SJSA1 (cell line): ENCODE measurements around the gene MRPS22. TPM values are rescaled to one million over a fixed set of nuclear protein-coding genes. Genes with fewer than 3 reads are reported as not detected.

Experiments used
- DNase-seq, 2 experiments: peaks; one replicate each; pipeline ENCODE4 v3.0.0-alpha.2; 2015 to 2020; ENCODE audit warnings: low spot score in 2 of 2, low read depth in 1 of 2
- H3K27ac ChIP-seq: fragments of 250-450 bp; sonication (Bioruptor Pico); 2 replicates; pipeline ENCODE4 v1.5.1; 2020; ENCODE audit warnings: mild to moderate bottlenecking, moderate library complexity
- H3K27me3 ChIP-seq: fragments of 250-450 bp; sonication (Bioruptor Pico); replicated peaks from 2 replicates; pipeline ENCODE4 v1.5.1; 2020; ENCODE audit warnings: mild to moderate bottlenecking, moderate library complexity
- H3K36me3 ChIP-seq: fragments of 250-450 bp; sonication (Bioruptor Pico); 2 replicates; pipeline ENCODE4 v1.5.1; 2020; ENCODE audit warnings: mild to moderate bottlenecking
- H3K4me1 ChIP-seq: fragments of 250-450 bp; sonication (Bioruptor Pico); replicated peaks from 2 replicates; pipeline ENCODE4 v1.6.1; 2021; ENCODE audit warnings: mild to moderate bottlenecking
- H3K4me3 ChIP-seq: fragments of 250-450 bp; sonication (Bioruptor Pico); 2 replicates; pipeline ENCODE4 v1.5.1; 2020; ENCODE audit warnings: mild to moderate bottlenecking
- H3K9me3 ChIP-seq: fragments of 250-450 bp; sonication (Bioruptor Pico); replicated peaks from 2 replicates; pipeline ENCODE4 v1.5.1; 2020; ENCODE audit warnings: mild to moderate bottlenecking
- total RNA-seq: library from RNA; depleted of rRNA; stranded (reverse); fragments of >200 nt; shearing (Covaris generic); gene quantifications from 2 replicates; pipeline ENCODE4 v1.2.3, GENCODE V29; 2014; rRNA removed

The MRPS22 gene
- 75.3 and 103 TPM in 2 replicates for total RNA-seq

GRCh38 chr3:139343895-139344856 is at the start of gene MRPS22:
TSS of gene MRPS22 (plus strand) at chr3:139344020. CDS start at chr3:139344027, 7 bp downstream.
- peak; percentile 82 to 88 for DNase-seq
- Histone ChIP-seq H3K27me3 (no peaks in the 10 kb centered on the region), H3K36me3 (peaks cover 38% of the 10 kb centered on the region), H3K27ac (peak within 1 kb of the TSS; percentile 79), H3K4me3 (peak within 1 kb of the TSS; percentile 82), H3K9me3 (no peaks in the 10 kb centered on the region), H3K4me1 (peaks cover 7% of the 10 kb centered on the region)

GRCh38 chr3:139295040-139295439 is 48.8 kb upstream of the MRPS22 start:
- H3K4me1 ChIP-seq = peaks cover 67% of the 10 kb centered on the region
- H3K4me3 ChIP-seq = no peak overlapping the region
- H3K27ac ChIP-seq = no peak overlapping the region
- no peaks in the 10 kb centered on the region for H3K27me3 ChIP-seq
- H3K9me3 ChIP-seq = no peaks in the 10 kb centered on the region
- DNase-seq = no peak
- H3K36me3 ChIP-seq = no peaks in the 10 kb centered on the region

- Histone ChIP-seq H3K9me3 (no peaks in the 10 kb centered on the region), H3K27ac (no peak overlapping the region), H3K27me3 (no peaks in the 10 kb centered on the region), H3K36me3 (no peaks in the 10 kb centered on the region), H3K4me1 (peaks cover 74% of the 10 kb centered on the region), H3K4me3 (no peak overlapping the region)
- DNase-seq = no peak
These were observed 47.6 kb upstream of the MRPS22 start for GRCh38 chr3:139296141-139296718.

GRCh38 chr3:139297588-139298311 is 46.1 kb upstream of the MRPS22 start:
- Histone ChIP-seq H3K9me3 (no peaks in the 10 kb centered on the region), H3K36me3 (no peaks in the 10 kb centered on the region), H3K27me3 (no peaks in the 10 kb centered on the region), H3K4me1 (peaks cover 72% of the 10 kb centered on the region), H3K27ac (peak overlapping the region; percentile 95), H3K4me3 (no peak overlapping the region)
- DNase-seq = peak; percentile 52 to 55

- no peaks in the 10 kb centered on the region for H3K36me3 ChIP-seq
- no peak overlapping the region for H3K4me3 ChIP-seq
- no peaks in the 10 kb centered on the region for H3K9me3 ChIP-seq
- H3K27ac ChIP-seq = peak overlapping the region; percentile 95
- H3K4me1 ChIP-seq = peaks cover 75% of the 10 kb centered on the region
- peak; percentile 82 to 84 for DNase-seq
- H3K27me3 ChIP-seq = no peaks in the 10 kb centered on the region
These were observed 44.3 kb upstream of the MRPS22 start for GRCh38 chr3:139299261-139300132.

- Histone ChIP-seq H3K4me1 (peaks cover 81% of the 10 kb centered on the region), H3K4me3 (no peak overlapping the region), H3K9me3 (no peaks in the 10 kb centered on the region), H3K27me3 (no peaks in the 10 kb centered on the region), H3K27ac (peak overlapping the region; percentile 95), H3K36me3 (no peaks in the 10 kb centered on the region)
- no peak for DNase-seq
These were observed 43.4 kb upstream of the MRPS22 start for GRCh38 chr3:139300416-139300815.

GRCh38 chr3:139301183-139301582 is 42.6 kb upstream of the MRPS22 start:
- Histone ChIP-seq H3K27me3 (no peaks in the 10 kb centered on the region), H3K4me1 (peaks cover 88% of the 10 kb centered on the region), H3K36me3 (no peaks in the 10 kb centered on the region), H3K9me3 (no peaks in the 10 kb centered on the region), H3K4me3 (no peak overlapping the region), H3K27ac (peak overlapping the region; percentile 95)
- peak; percentile 73 to 77 for DNase-seq

GRCh38 chr3:139301654-139302053 is 42.2 kb upstream of the MRPS22 start:
- Histone ChIP-seq H3K4me3 (no peak overlapping the region), H3K9me3 (no peaks in the 10 kb centered on the region), H3K27me3 (no peaks in the 10 kb centered on the region), H3K36me3 (no peaks in the 10 kb centered on the region), H3K27ac (peak overlapping the region; percentile 95), H3K4me1 (peaks cover 92% of the 10 kb centered on the region)
- DNase-seq = no peak

GRCh38 chr3:139302084-139302800 is 41.6 kb upstream of the MRPS22 start:
- H3K4me1 ChIP-seq = peaks cover 87% of the 10 kb centered on the region
- peak; percentile 97 to 98 for DNase-seq
- no peak overlapping the region for H3K4me3 ChIP-seq
- H3K27ac ChIP-seq = peak overlapping the region; percentile 95
- no peaks in the 10 kb centered on the region for H3K36me3 ChIP-seq
- no peaks in the 10 kb centered on the region for H3K27me3 ChIP-seq
- no peaks in the 10 kb centered on the region for H3K9me3 ChIP-seq

GRCh38 chr3:139302801-139303113 is 41.1 kb upstream of the MRPS22 start:
- no peaks in the 10 kb centered on the region for H3K9me3 ChIP-seq
- no peaks in the 10 kb centered on the region for H3K27me3 ChIP-seq
- peak overlapping the region; percentile 95 for H3K27ac ChIP-seq
- no peak for DNase-seq
- peaks cover 87% of the 10 kb centered on the region for H3K4me1 ChIP-seq
- H3K36me3 ChIP-seq = no peaks in the 10 kb centered on the region
- no peak overlapping the region for H3K4me3 ChIP-seq

GRCh38 chr3:139303216-139303615 is 40.6 kb upstream of the MRPS22 start:
- Histone ChIP-seq H3K4me3 (no peak overlapping the region), H3K4me1 (peaks cover 87% of the 10 kb centered on the region), H3K9me3 (no peaks in the 10 kb centered on the region), H3K36me3 (no peaks in the 10 kb centered on the region), H3K27ac (peak overlapping the region; percentile 95), H3K27me3 (no peaks in the 10 kb centered on the region)
- no peak for DNase-seq

- H3K27ac ChIP-seq = peak overlapping the region; percentile 95
- no peak for DNase-seq
- H3K4me3 ChIP-seq = no peak overlapping the region
- no peaks in the 10 kb centered on the region for H3K27me3 ChIP-seq
- H3K4me1 ChIP-seq = peaks cover 87% of the 10 kb centered on the region
- no peaks in the 10 kb centered on the region for H3K36me3 ChIP-seq
- H3K9me3 ChIP-seq = no peaks in the 10 kb centered on the region
These were observed 39.4 kb upstream of the MRPS22 start for GRCh38 chr3:139304383-139304782.
